Gastroesophageal sphincter (tissue), 4 donors: Measurements from ENCODE around the gene ATP11A. TPM values are rescaled to one million over a fixed set of nuclear protein-coding genes. Genes with fewer than 3 reads are reported as not detected.
A peak's percentile ranks its signal among the peaks of the same experiment; 100 is the strongest.
"Not testable (repeated sequence)": the region's sequence is repeated elsewhere in the genome, so short reads cannot be mapped to it uniquely, and the experiment has no call there.

ENCODE experiments used
- ATAC-seq: fragments of 150-250 bp; one replicate; pipeline ENCODE4 v1.9.1; 2016; ENCODE audit warnings: mild to moderate bottlenecking, moderate library complexity
- H3K27ac ChIP-seq, 4 donors: fragments of 200-600 bp; sonication (generic) in 3 of 4; 1 replicate in 3 of 4; 2 replicates in 1 of 4; pipeline ENCODE4 v1.5.1; 2016 to 2019
- H3K27me3 ChIP-seq: fragments of 200-600 bp; sonication (generic); one replicate; pipeline ENCODE4 v1.5.1; 2019
- H3K36me3 ChIP-seq, 2 donors: fragments of 200-600 bp; sonication (generic); one replicate each; pipeline ENCODE4 v1.5.1; 2019; ENCODE audit warnings: control low read depth in 1 of 2
- H3K4me1 ChIP-seq, 3 donors: fragments of 200-600 bp; sonication (generic); 1 replicate in 2 of 3; 2 replicates in 1 of 3; pipeline ENCODE4 v1.5.1; 2016 to 2019; ENCODE audit warnings: control low read depth in 2 of 3
- H3K4me3 ChIP-seq, 2 donors: fragments of 200-600 bp; sonication (generic); one replicate each; pipeline ENCODE4 v1.5.1; 2019; ENCODE audit warnings: mild to moderate bottlenecking in 1 of 2, moderate library complexity in 1 of 2
- H3K9me3 ChIP-seq, 3 donors: fragments of 200-600 bp; sonication (generic); one replicate each; pipeline ENCODE4 v1.5.1; 2017 to 2019; ENCODE audit warnings: control low read depth in 2 of 3
- EP300 ChIP-seq: sonication (generic); formaldehyde crosslinking; IDR thresholded peaks from one replicate; pipeline ENCODE4 v1.6.1; 2017; ENCODE audit warnings: antibody characterized with exemption, mild to moderate bottlenecking
- POLR2A ChIP-seq, 2 donors: fragments of 450-650 bp; IDR thresholded peaks; one replicate each; pipeline ENCODE4 v1.6.1; 2017; ENCODE audit warnings: antibody characterized with exemption in 2 of 2, mild to moderate bottlenecking in 2 of 2, moderate library complexity in 1 of 2
- POLR2AphosphoS5 ChIP-seq: sonication (generic); formaldehyde crosslinking; IDR thresholded peaks from one replicate; pipeline ENCODE4 v1.6.1; 2017; ENCODE audit warnings: antibody characterized with exemption
- WGBS, 2 donors: methylation state at CpG; one replicate each; pipeline ENCODE4 v1.1.5; 2018; ENCODE audit warnings: low coverage in 1 of 2; 5-methylcytosine and 5-hydroxymethylcytosine counted together
- total RNA-seq, 4 donors: library from RNA; depleted of rRNA; stranded (reverse); fragments of >200 nt; gene quantifications; one replicate each; pipeline ENCODE4 v1.1.0, GENCODE V29; 2016
- TF ChIP-seq, protein P1 (sequence below), 4 experiments: fragments of 200-600 bp in 2 of 4; fragments of 450-650 bp in 2 of 4; sonication (generic) in 1 of 4; IDR thresholded peaks; one replicate each; pipeline ENCODE4 v1.5.1; 2017 to 2019; ENCODE audit warnings: antibody characterized with exemption in 4 of 4, mild to moderate bottlenecking in 2 of 4, moderate library complexity in 2 of 4

Gene ATP11A
- total RNA-seq, 4 donors from 2014 or later, result 12.9 to 21.7 (median 17.1) TPM

DNA sequence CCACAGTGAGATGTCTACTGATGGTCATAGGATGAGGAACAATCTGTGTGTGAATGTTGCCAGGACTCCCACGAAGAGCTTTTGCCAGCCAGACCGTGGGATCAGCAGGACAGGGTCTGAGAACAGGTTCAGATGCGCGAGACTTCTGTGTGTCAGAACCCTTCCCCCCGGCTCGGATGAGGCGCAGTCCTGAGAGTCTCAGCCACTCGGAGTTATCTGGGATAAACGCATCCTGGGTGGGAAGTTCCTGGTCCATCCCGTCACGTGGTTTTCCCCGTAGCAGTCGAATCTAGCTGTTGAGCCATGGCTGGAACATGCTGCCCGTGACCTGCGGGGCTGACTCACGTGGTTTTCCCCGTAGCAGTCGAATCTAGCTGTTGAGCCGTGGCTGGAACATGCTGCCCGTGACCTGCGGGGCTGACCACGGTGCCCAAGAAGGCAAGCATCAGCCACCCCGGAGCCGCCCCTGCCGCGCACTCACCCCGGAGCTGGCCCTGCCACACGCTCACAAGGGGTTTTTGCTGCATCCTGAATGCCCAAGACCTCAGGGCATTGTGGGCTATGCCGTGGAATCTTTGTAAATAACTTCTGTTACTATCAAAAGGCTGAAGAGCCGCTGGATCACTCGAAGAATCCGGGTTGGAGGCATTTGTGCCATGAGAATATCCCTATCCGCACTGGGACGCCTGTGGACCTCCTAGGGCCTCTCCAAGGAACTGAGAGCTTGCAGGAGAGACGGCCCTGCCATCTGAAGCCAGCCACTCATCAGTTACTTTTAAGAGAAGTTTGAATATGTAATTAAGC, 148.4 kb downstream of the ATP11A start:
- no peak for TF ChIP-seq POLR2AphosphoS5
- TF ChIP-seq, protein P1, sequence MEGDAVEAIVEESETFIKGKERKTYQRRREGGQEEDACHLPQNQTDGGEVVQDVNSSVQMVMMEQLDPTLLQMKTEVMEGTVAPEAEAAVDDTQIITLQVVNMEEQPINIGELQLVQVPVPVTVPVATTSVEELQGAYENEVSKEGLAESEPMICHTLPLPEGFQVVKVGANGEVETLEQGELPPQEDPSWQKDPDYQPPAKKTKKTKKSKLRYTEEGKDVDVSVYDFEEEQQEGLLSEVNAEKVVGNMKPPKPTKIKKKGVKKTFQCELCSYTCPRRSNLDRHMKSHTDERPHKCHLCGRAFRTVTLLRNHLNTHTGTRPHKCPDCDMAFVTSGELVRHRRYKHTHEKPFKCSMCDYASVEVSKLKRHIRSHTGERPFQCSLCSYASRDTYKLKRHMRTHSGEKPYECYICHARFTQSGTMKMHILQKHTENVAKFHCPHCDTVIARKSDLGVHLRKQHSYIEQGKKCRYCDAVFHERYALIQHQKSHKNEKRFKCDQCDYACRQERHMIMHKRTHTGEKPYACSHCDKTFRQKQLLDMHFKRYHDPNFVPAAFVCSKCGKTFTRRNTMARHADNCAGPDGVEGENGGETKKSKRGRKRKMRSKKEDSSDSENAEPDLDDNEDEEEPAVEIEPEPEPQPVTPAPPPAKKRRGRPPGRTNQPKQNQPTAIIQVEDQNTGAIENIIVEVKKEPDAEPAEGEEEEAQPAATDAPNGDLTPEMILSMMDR (IDR thresholded peaks at IDR 0.05), result no peak
- WGBS, 2 donors, result 91 to 100% methylated on average over 1 to 14 of the region's 35 CpGs
- peaks cover 0 to 89% of the 10 kb centered on the region in 2 donors for H3K36me3 ChIP-seq
- no peaks in the 10 kb centered on the region for H3K27me3 ChIP-seq
- peaks cover 0 to 10% (median 0%) of the 10 kb centered on the region in 3 donors for H3K4me1 ChIP-seq
- H3K4me3 ChIP-seq, result no peak overlapping the region
- ATAC-seq, result no peak
- H3K9me3 ChIP-seq, result no peaks in the 10 kb centered on the region
- H3K27ac ChIP-seq, result peak overlapping the region in 1 of 4 donors; percentile 6

DNA sequence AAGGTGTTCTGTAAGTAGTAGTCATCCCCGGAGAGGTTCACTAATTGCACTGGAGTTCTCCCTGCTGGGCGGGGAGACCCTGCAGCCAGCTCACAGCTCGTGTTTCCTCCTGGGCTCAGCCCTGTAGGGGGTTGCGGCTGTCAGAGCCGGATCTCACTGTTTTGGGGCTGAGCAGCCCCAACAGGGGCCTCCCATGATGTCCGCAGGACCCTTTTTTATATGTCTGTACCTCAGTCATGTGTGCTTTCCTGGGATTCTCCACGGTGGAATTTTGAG, 148.9 kb downstream of the ATP11A start:
- H3K4me1 ChIP-seq, result peaks cover 0 to 10% (median 0%) of the 10 kb centered on the region in 3 donors
- no peak for ATAC-seq
- no peak overlapping the region for H3K27ac ChIP-seq
- TF ChIP-seq EP300 (no peak), POLR2A (IDR thresholded peaks at IDR 0.05) (no peak), POLR2AphosphoS5 (no peak)
- TF ChIP-seq, protein P1 (IDR thresholded peaks at IDR 0.05), result no peak
- H3K9me3 ChIP-seq, result no peaks in the 10 kb centered on the region
- no peak overlapping the region for H3K4me3 ChIP-seq
- 60% methylated on average over 1 of the region's 7 CpGs; no CpG with 5 or more reads in 1 of the 2 donors for WGBS, 2 donors
- H3K27me3 ChIP-seq, result no peaks in the 10 kb centered on the region
- H3K36me3 ChIP-seq, result peaks cover 0 to 89% of the 10 kb centered on the region in 2 donors

DNA sequence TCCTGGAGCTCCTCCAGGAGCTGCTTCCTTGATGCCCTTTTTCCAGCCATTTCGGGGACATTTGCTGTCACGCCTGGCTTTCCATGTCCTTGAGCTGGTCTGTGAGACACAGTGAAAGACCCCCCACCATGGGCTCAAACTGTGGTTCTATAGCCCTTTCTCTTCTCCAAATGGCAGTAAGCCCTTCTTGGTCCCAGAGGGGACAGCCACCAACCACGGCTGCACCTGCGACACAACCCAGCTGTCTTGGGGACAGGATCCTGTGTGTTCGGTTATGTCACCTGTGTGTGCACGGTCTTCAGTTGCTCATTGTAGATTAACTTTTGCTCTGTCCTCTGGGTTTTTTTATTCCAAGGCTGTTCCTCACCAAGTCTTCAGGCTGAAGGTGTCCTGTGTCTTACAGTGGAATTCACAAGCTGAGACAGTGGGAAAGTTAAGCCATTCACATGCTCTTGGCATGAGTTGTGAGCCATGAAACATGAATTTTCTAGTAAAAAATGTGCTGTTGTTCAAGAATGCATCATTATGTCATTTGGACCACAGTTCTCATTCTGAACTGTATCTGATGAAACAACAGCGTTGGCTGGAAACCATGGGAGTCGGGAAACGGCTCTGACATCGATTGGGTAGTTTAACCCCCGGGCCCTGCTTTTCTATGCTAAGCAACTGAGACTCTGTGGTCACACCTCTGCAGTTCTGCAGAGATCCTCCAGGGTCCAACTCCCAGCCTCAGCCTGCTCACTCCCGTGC, 149.7 kb downstream of the ATP11A start:
- ATAC-seq, result peak; percentile 59
- Histone ChIP-seq H3K36me3 (peaks cover 0 to 89% of the 10 kb centered on the region in 2 donors), H3K27me3 (no peaks in the 10 kb centered on the region), H3K4me3 (no peak overlapping the region), H3K27ac (no peak overlapping the region), H3K4me1 (peaks cover 0 to 10% (median 0%) of the 10 kb centered on the region in 3 donors), H3K9me3 (no peaks in the 10 kb centered on the region)
- TF ChIP-seq POLR2A (IDR thresholded peaks at IDR 0.05) (no peak), POLR2AphosphoS5 (peak; percentile 28)
- 81 to 94% methylated on average over 7 to 8 of the region's 12 CpGs for WGBS, 2 donors

DNA sequence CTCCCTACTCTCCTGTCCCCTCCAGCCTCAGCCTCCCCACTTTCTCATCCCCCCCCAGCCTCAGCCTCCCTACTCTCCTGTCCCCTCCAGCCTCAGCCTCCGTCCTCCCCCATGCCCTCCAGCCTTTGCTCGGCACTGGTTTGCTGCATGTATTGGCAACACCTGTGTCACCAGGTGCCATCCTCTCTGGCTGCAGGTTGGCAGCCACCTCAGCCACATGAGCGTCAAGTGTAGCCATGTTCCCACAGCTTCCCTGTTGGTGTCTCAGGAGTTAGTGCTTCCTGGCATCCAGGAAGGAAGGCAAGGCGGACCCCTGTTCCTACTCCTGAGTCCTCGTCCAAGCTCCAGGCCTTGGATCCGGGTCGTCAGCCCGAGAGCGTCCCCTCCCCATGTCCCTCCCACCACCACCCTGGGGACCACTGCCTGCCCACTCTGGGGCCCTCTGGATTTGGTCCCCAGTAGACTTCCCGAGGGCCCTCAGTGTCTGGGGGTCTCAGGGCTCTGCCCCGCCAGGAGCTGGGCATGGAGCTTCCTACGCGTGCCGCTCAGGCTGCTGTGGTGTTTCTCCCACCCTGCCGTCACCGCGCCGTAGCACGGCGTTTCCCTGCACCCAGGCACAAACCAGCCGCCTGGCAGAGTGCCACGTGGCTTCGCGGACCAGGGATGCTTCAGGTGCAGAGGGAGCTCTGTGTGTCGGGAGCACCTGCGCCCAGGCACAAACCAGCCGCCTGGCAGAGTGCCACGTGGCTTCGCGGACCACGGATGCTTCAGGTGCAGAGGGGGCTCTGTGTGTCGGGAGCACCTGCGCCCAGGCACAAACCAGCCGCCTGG, 150.8 kb downstream of the ATP11A start:
- WGBS, 2 donors, result 94 to 100% methylated on average over 1 to 5 of the region's 34 CpGs
- H3K4me3 ChIP-seq, result no peak overlapping the region
- H3K9me3 ChIP-seq, result no peaks in the 10 kb centered on the region
- ATAC-seq, result no peak
- no peaks in the 10 kb centered on the region for H3K27me3 ChIP-seq
- TF ChIP-seq, protein P1 (IDR thresholded peaks at IDR 0.05), result no peak
- TF ChIP-seq POLR2A (IDR thresholded peaks at IDR 0.05) (no peak), EP300 (no peak), POLR2AphosphoS5 (no peak)
- H3K36me3 ChIP-seq, result peaks cover 0 to 82% of the 10 kb centered on the region in 2 donors
- H3K27ac ChIP-seq, result no peak overlapping the region
- peaks cover 0 to 10% (median 0%) of the 10 kb centered on the region in 3 donors for H3K4me1 ChIP-seq

DNA sequence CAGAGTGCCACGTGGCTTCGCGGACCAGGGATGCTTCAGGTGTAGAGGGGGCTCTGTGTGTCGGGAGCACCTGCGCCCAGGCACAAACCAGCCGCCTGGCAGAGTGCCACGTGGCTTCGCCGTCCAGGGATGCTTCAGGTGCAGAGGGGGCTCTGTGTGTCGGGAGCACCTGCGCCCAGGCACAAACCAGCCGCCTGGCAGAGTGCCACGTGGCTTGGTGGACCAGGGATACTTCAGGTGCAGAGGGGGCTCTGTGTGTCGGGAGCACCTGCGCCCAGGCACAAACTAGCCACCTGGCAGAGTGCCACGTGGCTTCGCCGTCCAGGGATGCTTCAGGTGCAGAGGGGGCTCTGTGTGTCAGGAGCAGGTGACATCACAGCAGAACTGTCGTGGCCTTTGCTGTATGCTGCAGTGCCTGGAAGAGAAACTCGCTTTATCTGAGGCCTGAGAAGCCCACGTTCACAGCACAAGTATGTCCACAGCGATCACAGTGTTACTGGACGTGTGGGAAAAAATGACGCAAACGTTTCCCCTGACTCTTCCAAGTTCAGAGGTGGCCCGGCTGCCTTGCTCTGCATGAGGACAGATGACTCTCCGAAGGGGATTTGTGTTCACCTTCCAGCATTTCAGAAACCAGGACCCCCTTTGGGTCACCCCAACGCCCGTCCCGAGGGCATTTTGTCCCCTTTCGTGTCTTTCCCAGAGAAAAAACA, 151.6 kb downstream of the ATP11A start:
- Histone ChIP-seq H3K36me3 (peaks cover 0 to 80% of the 10 kb centered on the region in 2 donors), H3K27ac (peak overlapping the region in 1 of 4 donors; percentile 7), H3K4me1 (peaks cover 0 to 10% (median 0%) of the 10 kb centered on the region in 3 donors)
- 66 to 85% methylated on average over 8 to 10 of the region's 31 CpGs for WGBS, 2 donors
- not testable (repeated sequence) for H3K4me3 ChIP-seq, H3K9me3 ChIP-seq, ATAC-seq, H3K27me3 ChIP-seq
